AG10803 (cell line): ENCODE data around the gene CPT1B.

Experiments
- DNase-seq: peaks from one replicate; pipeline ENCODE4 v3.0.0; 2010; ENCODE audit warnings: low read depth
- H3K4me3 ChIP-seq: 2 replicates; pipeline ENCODE4 v1.5.1; 2011; ENCODE audit warnings: mild to moderate bottlenecking, low read length, control low read depth
- TF ChIP-seq, protein P1 (sequence below): conservative IDR thresholded peaks from 2 replicates; pipeline ENCODE4 v1.5.1; 2011; ENCODE audit warnings: mild to moderate bottlenecking, low read length, control low read depth, inconsistent platforms

CPT1B gene

DNA sequence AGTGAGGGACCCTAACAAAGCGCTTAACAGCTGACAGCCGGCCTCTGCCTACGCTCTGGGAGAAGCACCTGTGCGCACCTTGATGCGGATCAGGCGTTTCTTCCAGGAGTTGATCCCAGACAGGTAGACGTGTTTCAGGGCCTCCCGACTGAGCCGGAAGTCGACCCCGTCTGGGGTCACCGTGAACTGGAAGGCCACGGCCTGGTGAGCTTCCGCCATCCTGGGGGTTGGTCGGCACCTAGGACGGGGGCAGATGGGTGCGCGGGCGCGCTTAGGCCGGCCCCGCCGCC, 585 bp downstream of the CPT1B start:
- DNase-seq, result no peak
- TF ChIP-seq, protein P1, sequence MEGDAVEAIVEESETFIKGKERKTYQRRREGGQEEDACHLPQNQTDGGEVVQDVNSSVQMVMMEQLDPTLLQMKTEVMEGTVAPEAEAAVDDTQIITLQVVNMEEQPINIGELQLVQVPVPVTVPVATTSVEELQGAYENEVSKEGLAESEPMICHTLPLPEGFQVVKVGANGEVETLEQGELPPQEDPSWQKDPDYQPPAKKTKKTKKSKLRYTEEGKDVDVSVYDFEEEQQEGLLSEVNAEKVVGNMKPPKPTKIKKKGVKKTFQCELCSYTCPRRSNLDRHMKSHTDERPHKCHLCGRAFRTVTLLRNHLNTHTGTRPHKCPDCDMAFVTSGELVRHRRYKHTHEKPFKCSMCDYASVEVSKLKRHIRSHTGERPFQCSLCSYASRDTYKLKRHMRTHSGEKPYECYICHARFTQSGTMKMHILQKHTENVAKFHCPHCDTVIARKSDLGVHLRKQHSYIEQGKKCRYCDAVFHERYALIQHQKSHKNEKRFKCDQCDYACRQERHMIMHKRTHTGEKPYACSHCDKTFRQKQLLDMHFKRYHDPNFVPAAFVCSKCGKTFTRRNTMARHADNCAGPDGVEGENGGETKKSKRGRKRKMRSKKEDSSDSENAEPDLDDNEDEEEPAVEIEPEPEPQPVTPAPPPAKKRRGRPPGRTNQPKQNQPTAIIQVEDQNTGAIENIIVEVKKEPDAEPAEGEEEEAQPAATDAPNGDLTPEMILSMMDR, result no peak
- H3K4me3 ChIP-seq, result no peak overlapping the region

DNA sequence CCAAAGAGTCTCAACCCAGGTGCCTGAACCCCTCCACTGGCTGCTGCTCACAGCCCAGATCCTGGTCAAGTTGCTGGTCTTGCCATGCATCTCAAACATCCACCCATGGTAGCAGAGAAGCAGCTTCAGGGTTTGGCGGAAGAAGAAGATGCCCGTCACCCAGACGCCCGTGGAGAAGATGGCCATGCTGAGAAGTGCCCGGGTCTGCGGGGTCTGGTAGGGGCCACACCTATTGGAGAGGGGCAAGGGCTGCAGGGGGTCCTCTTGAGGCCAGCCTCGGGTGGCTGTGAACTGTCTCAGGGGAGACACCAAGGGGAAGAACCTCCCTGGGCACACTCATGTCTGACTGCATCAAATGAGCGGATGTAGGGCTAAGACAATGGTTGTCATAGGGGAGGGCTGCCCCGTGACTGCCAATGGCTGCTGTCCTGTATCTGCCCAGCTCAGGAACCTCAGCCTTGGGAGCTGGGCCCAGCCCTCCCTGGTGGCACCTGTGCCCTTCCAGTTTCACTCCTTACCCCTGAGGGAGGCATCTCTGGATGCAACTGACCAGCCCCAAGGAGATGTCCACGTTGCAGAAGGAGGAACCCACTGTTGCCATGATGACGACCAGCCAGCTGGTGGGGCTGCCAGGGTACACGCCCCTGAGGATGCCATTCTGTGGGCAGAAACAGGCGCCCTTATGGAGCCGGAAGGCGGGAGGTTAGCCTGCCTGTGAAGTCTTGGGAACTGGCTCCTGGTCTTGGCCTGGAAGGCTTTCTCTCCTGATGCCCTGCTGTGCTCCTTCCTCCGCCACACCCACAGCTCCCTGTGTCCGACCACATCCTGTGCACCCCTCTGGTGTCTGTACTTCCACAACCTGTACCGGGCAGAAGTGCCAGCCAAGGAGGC, 1.2 kb downstream of the CPT1B start:
- TF ChIP-seq, protein P1, result no peak
- no peak overlapping the region for H3K4me3 ChIP-seq
- no peak for DNase-seq

DNA sequence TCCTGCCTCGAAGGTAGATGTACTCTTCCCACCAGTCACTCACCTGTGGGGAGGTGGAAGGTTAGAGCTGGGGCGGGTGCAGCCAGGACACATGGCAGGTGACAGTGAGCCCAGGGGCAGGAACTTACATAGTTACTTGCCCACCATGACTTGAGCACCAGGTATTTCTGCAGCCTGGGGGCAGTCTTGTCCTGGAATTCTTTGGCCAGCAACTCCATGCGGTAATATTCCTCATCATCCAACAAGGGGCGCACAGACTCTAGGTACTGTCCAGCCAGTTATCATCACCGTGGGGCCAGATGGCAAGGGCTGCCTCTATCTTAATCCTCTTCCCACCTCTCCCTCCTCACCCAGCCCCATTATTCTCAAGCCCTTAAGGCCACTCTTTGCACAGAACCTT, 2.2 kb downstream of the CPT1B start:
- H3K4me3 ChIP-seq, result no peak overlapping the region
- TF ChIP-seq, protein P1, result peak; percentile 20
- DNase-seq, result peak; percentile 23

DNA sequence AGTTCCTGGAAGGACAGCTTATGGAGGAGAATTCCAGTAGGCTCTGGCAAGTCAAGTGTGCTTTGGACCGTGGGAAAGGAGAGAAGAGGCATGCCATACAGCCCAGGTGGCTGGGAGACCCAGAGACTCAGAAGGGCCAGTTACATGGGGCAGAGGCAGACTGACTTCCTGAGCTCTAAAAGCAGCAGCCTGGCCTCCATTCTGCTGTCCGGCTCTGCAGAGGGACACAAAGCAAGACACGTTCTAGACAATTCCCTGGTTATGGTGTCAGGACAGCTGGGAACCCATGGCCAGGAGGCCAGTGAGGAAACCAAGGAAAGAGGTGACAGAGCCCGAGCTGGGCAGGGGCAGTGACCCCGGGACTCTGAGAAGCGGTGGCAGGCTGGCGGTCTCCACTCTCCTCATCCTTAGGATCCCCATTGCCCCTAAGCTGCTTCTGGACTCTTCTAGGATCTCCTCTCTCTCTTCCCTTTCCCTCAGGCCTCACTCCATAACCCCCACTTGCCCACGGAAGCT, 2.7 kb downstream of the CPT1B start:
- DNase-seq, result no peak
- TF ChIP-seq, protein P1, result no peak
- no peak overlapping the region for H3K4me3 ChIP-seq

DNA sequence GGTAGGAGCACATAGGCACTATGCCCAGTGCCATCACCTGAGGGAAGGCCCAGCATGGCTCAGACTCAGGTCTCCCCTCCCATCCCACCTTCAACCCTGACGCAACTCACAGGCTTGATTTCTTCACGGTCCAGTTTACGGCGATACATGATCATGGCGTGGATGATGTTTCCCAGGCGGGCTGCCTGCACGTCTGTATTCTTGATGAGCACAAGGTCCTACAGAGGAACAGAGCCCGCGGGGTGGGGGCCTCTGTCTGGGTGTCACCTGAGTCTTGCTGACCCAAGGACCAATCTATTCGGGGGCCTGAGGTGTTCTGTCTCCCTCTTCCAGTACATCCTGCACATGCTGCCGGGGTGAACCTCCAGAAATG, 3.9 kb downstream of the CPT1B start:
- TF ChIP-seq, protein P1, result no peak
- no peak for DNase-seq
- no peak overlapping the region for H3K4me3 ChIP-seq

DNA sequence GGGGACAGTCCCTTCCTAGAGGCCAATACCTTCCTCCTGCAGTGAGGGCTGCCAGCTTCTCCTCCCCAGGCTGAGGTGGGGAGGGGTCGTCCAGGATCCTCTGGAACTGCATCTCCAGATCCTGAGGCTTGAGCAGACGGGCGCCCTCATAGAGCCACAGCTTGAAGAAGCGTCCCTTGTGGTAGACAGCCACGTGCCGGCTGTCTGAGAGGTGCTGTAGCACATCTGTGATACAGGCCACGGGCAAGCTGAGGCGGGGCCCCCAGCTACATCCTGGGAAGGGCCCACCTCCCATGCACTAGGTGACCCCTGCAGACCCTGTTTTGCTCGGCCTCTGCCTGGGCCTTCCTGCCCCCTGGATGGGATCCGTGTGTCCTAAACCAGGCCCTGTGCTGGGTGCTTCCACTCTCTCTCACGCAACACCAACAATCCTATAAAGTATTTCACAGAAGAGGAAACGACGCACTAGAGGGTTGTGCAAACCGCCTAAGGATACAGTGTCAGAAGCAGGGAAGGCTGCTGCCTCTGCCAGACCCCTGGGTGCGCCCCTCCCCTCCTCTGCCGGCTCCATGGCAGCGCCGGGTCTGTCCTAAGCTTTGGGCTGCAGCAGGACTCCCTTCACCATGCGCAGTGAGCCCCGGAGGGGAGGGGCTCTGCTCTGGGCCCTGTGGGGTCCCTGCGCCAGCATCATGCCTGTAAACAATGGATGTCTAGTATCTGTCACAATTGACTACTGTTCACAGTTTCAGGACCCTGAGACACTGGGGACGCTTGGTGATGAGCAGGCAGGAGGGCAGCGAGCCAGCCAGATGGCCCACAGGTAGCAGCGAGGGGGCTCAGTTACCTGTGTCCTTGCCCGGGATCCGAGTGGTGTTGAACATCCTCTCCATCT, 4.5 kb downstream of the CPT1B start:
- no peak for DNase-seq
- TF ChIP-seq, protein P1, result no peak
- no peak overlapping the region for H3K4me3 ChIP-seq
